ENCODE measurements around the gene MARCKS.
"Not testable (repeated sequence)": the region's sequence is repeated elsewhere in the genome, so short reads cannot be mapped to it uniquely, and the experiment has no call there.

MARCKS gene

DNA sequence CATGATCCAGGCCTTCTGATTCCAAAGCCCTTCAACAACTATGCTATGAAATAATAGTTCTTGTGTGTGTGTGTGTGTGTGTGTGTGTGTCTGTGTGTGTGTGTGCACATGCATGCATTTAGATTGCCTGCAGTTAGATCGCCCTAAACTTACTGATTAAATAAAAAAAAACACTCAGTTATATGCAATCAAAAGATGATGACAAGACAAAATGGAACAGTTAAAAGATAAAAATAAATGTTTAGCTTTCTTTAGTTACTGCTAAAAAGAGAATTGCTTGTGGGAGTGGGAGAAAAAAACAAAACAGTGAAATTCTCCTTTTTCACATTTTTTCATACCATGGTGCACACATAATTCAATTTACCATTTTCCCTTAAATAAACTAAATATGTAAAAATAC lies 29.4 kb downstream of the MARCKS start:
- no peak for DNase-seq
- Mint-ChIP-seq H3K27ac (no peak overlapping the region), H3K27me3 (peaks cover 8% of the 10 kb centered on the region), H3K4me3 (no peak overlapping the region), H3K4me1 (no peaks in the 10 kb centered on the region), H3K36me3 (ENCODE audit: low read depth) (no peaks in the 10 kb centered on the region), H3K9me3 (no peaks in the 10 kb centered on the region)
- no peak for ATAC-seq

DNA sequence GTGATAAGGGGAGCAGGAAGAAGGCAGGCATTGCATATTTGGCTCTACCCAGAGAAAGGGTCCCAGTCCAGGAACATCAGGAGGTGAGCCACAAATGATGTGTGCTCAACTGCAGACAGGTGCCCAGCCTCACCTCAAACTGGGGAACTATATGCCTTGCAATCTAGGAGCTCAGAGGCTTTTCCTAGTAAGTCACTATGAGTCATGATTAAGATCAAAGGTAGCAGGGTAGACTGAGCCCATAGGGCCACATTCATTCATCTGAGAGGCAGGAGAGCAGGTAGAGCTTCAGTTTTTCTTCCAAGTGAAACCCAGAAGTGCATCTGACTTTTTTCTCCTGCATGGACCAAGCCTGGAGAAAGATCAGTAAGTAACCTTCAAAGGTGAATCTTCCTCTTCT lies 31.3 kb downstream of the MARCKS start:
- H3K27ac Mint-ChIP-seq = no peak overlapping the region
- no peak for ATAC-seq
- no peak for DNase-seq

DNA sequence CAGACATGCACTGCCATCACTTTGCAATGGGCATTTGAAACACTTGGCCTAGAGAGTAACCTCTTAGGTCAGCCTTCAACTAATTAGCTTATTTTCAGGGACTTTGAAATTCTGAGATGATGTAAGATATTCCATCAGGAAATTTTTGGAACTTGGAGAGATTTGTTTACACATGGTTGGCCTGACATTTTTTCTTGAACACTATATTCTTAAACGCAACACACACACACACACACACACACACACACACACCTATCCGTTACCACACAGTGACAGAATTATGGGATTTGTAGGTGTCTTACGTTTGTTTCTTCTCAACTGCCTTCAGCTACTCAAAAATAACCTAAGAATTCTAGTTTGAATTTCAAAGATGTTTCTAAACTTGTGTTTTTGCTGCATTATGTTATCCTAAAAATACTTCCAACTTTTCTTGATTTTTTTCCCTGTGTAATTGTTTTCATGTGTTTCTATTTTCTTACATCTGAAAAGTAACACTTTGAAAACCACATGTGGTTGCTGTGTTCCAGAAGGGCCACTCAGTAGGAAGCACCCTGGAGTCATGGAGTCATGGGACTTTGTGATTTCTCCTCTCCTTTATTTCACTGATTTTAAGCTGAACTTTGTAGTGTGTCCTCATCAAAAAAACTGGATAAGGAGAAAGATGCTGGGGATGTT lies 31.9 kb downstream of the MARCKS start:
- Mint-ChIP-seq H3K27me3 (peaks cover 8% of the 10 kb centered on the region), H3K27ac (no peak overlapping the region), H3K4me1 (no peaks in the 10 kb centered on the region), H3K4me3 (no peak overlapping the region), H3K36me3 (ENCODE audit: low read depth) (no peaks in the 10 kb centered on the region), H3K9me3 (peaks cover 6% of the 10 kb centered on the region)
- no peak for DNase-seq
- ATAC-seq = no peak

More for the DNA sequence above, 31.3 kb downstream of the MARCKS start:
- H3K4me1 Mint-ChIP-seq = no peaks in the 10 kb centered on the region
- H3K36me3 Mint-ChIP-seq (ENCODE audit: low read depth) = no peaks in the 10 kb centered on the region
- H3K27me3 Mint-ChIP-seq = peaks cover 8% of the 10 kb centered on the region
- no peak overlapping the region for H3K4me3 Mint-ChIP-seq
- peaks cover 6% of the 10 kb centered on the region for H3K9me3 Mint-ChIP-seq

DNA sequence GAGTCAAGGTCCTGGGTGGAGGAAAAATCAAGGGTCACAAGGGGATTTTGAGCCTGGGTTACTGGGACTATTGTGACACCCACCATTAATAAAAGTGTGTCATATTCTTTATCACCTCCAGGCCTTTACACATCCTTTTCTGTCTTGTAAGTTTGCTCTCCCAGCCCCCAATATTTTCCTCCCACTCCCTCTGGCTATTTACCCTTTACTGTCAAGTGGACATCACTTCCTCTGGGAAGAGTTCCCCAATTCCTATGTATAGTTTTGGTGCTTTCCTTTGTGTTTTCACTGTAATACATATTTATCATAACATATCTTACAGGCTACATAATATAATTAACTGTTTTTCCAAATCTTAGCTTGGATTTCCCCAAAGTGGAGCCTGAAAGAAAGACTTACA lies 36.3 kb downstream of the MARCKS start:
- Mint-ChIP-seq H3K4me1 (no peaks in the 10 kb centered on the region), H3K27me3 (no peaks in the 10 kb centered on the region), H3K4me3 (no peak overlapping the region), H3K27ac (no peak overlapping the region), H3K9me3 (peaks cover 6% of the 10 kb centered on the region), H3K36me3 (ENCODE audit: low read depth) (no peaks in the 10 kb centered on the region)
- DNase-seq = no peak
- ATAC-seq = no peak

DNA sequence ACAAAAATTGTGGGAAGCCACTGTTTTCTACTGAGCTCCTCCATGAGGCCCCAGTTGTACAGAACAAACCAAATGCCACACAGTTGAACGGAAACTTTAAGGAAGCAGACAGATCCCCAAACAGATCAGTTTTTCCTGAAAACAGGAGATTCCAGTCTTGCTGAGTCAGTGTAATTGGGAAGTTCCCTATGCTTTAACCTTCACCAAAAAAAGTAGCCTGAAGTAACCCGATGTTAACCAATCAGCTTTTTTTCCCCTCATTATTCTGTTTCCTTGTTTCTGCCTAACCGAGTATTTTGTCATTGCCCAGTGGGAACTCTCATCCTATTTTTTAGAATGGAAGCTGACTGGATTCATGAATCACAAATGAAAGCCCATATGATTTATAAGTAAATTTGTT lies 36.7 kb downstream of the MARCKS start:
- Mint-ChIP-seq H3K27ac (no peak overlapping the region), H3K36me3 (ENCODE audit: low read depth) (no peaks in the 10 kb centered on the region), H3K9me3 (peaks cover 6% of the 10 kb centered on the region), H3K4me3 (no peak overlapping the region), H3K27me3 (no peaks in the 10 kb centered on the region), H3K4me1 (no peaks in the 10 kb centered on the region)
- DNase-seq = no peak
- no peak for ATAC-seq

DNA sequence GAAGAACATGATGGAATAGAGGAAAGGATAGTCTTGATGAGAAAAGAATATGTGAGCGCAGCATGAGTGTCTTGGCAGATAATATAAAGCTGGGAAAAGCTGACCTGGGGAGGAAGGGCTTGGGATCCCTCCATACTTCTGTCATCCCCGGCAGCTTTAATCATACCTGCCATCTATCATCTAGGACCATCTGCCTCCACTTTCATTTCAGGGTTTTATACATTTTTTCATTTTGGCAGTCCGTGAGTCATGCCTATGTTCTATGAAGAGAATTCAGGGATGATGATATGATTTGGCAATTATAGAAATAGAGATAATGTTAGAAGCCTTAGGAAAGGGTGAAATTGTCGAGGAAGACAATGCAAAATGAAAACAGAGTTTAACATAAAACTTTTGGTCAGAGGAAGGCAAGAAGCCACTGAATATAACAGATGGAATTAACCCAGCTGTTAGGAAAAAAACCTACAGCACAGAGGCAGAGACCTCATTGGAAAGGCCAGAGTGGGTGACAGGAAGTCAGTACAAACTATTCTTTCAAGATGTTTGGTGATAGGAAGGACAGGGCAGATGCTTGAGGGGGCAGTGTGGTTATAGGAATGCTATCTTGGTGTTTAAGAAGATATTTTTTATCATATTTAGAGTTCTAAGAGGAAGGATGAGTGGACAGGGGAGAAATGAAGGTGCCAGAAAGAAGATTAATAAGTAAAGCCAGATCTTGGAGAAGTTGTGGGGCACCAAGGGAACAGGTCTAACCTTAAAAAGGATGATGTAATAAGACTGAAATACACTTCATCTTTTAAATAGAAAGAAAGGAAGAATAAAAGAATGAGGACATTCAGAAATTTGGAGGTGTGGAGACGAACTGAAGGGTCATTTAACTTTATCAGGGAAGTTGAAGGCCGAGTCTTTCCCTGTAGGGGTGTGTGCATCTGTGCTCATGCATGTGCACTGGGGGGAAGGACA lies 37.8 kb downstream of the MARCKS start:
- Mint-ChIP-seq H3K9me3 (peaks cover 6% of the 10 kb centered on the region), H3K4me3 (no peak overlapping the region), H3K27me3 (no peaks in the 10 kb centered on the region), H3K27ac (no peak overlapping the region), H3K36me3 (ENCODE audit: low read depth) (no peaks in the 10 kb centered on the region), H3K4me1 (no peaks in the 10 kb centered on the region)
- ATAC-seq = no peak
- no peak for DNase-seq

DNA sequence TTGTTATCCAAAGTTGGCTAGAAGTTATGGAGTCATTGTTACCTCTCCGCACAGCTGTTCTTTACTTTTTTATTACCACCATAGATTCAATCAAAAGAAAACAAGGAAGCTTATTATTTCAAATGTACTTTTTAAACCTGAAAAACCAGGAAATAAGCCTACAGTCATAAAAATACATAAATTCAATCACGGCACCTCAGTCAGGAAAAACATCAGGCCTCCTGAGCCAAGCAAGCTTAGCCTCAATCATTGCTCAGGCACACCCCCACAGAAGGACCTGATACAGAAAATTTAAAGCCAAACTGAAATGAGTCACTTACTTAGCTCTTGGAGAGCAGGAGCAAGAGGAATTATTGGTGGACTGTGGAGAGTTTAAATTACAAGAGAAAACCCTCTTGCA lies 44.3 kb downstream of the MARCKS start:
- Mint-ChIP-seq H3K4me1 (no peaks in the 10 kb centered on the region), H3K9me3 (no peaks in the 10 kb centered on the region), H3K4me3 (no peak overlapping the region), H3K27me3 (no peaks in the 10 kb centered on the region), H3K36me3 (ENCODE audit: low read depth) (no peaks in the 10 kb centered on the region), H3K27ac (no peak overlapping the region)
- ATAC-seq (no peak), DNase-seq (no peak)

DNA sequence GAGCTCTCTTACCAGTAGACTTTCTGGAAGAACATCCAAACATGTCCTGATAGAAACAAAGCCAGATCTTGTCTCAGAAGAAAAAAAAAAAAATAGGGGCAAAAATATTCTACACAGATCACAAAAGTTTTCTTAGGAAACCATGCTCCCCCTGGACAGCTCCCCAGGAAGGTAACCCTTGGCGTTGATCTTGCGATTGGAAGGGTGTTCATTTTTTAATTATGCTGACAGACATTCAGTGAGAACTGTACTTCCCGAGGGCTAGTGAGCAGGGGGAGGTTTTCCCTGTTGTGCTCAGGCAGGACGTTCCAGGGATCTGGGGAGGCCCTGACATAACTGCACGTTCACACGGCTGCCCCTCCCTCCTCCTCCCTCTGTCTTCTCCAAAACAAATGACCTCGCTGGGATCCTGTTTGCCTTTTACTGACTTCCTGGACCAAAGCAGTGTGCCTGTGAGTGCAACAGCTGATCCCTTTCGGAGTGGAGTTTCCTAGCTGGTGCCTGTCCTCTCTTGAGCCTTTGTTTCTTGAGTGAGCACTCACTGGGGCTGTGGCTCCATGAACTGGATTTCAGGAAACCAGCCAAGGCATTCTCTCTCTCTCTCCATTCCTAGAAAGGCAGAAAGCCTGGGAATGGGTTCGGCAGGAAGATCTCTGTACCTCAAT lies 46.7 kb downstream of the MARCKS start:
- no peaks in the 10 kb centered on the region for H3K9me3 Mint-ChIP-seq
- no peak overlapping the region for H3K4me3 Mint-ChIP-seq
- no peak overlapping the region for H3K27ac Mint-ChIP-seq
- H3K36me3 Mint-ChIP-seq (ENCODE audit: low read depth) = no peaks in the 10 kb centered on the region
- ATAC-seq (no peak), DNase-seq (no peak)
- peaks cover 1% of the 10 kb centered on the region for H3K27me3 Mint-ChIP-seq
- H3K4me1 Mint-ChIP-seq = no peaks in the 10 kb centered on the region

DNA sequence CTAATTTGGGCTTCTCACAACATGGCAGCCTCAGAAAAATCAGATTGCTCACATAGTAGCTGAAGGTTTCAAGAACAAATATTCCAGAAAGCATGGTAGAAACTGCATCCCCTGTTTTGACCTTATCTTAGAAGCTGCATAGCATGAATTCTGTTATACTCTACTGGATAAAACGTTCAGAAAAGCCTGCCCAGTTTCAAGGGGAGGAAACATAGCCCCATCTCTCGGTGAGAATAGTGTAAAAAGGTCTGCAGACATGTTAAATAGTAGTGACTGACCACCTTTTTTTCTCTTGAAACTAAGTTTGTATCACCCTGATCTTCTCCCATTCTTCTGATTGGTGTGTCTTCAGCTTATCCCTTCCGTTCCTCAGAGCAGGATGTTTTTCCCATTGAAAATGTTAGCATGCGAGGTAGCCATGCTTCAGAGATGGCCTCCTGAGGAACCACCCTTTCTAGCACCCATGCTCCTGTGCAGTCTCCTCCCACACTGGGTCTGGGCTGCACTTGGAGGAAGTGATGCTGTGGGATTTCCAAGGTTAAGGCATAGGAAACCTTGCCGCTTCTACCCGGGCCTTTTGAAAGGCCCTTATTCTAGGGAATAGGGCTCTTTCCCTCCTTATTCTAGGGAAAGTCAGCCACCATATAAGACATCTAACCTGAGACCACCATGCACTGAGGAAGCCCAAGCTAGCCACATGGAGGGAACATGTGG lies 50.1 kb downstream of the MARCKS start:
- Mint-ChIP-seq H3K27me3 (peaks cover 3% of the 10 kb centered on the region), H3K4me1 (no peaks in the 10 kb centered on the region), H3K36me3 (ENCODE audit: low read depth) (no peaks in the 10 kb centered on the region), H3K4me3 (no peak overlapping the region), H3K9me3 (no peaks in the 10 kb centered on the region), H3K27ac (no peak overlapping the region)
- ATAC-seq = no peak
- no peak for DNase-seq

DNA sequence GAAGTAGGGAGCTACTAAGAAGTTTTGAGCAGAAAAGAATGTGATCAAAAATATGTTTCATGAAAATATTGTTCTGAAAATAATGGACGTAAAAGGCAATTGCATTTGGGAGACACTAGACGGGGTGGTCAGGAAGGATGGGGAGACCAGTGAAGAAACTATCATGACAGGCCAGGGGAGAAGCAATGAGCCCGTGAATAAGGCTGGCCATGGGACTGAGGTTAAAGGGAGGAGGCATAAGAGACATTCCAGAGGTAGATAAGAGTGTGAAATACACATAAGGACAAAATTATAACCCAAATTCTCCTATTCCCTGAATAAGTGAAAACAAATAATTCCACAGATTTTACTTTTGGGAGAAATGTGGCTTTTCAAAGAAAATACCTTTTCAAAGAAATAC lies 51.7 kb downstream of the MARCKS start:
- ATAC-seq (no peak), DNase-seq (no peak)
- Mint-ChIP-seq H3K27me3 (peaks cover 3% of the 10 kb centered on the region), H3K4me1 (no peaks in the 10 kb centered on the region), H3K4me3 (no peak overlapping the region), H3K27ac (no peak overlapping the region), H3K9me3 (no peaks in the 10 kb centered on the region), H3K36me3 (ENCODE audit: low read depth) (no peaks in the 10 kb centered on the region)

DNA sequence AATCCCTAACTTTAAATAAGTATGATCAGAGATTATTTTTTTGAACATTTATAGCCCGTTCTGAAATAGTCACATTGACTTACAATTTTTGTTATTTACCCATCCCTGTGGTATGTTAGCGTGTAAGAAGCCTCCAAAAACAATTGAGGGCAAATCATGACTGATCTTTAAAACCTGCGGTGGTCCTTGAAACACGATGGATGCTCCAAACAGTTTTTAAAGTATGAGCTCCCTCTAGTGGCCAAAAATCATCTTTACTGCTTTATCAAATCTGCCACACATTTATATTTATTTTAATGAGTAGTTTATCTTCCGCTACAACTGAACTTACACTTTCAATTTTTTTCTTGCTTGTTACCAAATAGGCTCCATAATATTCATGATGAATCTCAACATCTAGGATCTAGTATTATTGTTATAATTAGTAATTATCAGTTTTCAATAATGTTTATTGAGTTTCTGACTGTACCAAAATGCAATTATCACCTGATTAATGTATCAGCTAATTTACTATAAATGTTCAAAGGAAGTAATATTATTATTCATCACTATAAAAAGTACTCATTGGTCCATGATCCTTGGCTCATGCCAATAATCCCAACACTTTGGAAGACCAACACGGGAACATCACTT lies 52.2 kb downstream of the MARCKS start:
- Mint-ChIP-seq H3K4me3 (no peak overlapping the region), H3K27me3 (peaks cover 3% of the 10 kb centered on the region), H3K27ac (no peak overlapping the region), H3K9me3 (no peaks in the 10 kb centered on the region), H3K4me1 (no peaks in the 10 kb centered on the region), H3K36me3 (ENCODE audit: low read depth) (no peaks in the 10 kb centered on the region)
- DNase-seq (no peak), ATAC-seq (no peak)

DNA sequence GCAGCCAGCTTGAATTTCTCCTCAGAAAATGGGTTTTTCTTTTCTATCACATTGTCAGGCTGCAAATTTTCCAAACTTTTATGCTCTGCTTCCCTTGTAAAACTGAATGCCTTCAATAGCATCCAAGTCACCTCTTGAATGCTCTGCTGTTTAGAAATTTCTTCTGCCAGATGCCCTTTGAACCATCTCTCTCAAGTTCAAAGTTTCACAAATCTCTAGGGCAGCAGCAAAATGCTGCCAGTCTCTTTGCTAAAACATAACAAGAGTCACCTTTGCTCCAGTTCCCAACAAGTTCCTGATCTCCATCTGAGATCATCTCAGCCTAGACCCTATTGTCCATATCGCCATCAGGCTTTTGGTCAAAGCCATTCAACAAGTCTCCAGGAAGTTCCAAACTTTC lies 53.1 kb downstream of the MARCKS start:
- DNase-seq; H3K36me3 Mint-ChIP-seq (ENCODE audit: low read depth); ATAC-seq; H3K9me3 Mint-ChIP-seq; H3K27me3 Mint-ChIP-seq; H3K27ac Mint-ChIP-seq; H3K4me1 Mint-ChIP-seq; H3K4me3 Mint-ChIP-seq: not testable (repeated sequence)

Data from activated naive CD8-positive, alpha-beta T cell treated with anti-CD3 and anti-CD28 coated beads, Interleukin-2, amount 50 U/mL, for 24 hours (primary cell).